ENCODE data around the gene BAMBI.
A peak's percentile ranks its signal among the peaks of the same experiment; 100 is the strongest.

BAMBI gene

GRCh38 chr10:28676968-28677887 is at the start of gene BAMBI:
TSS of gene BAMBI (plus strand) at chr10:28677521. CDS start at chr10:28677898, 377 bp downstream.
- Histone ChIP-seq H3K27me3 (ENCODE audit: insufficient read depth, insufficient read length) (no peaks in the 10 kb centered on the region), H3K9ac (ENCODE audit: insufficient read length, low read depth) (peak within 1 kb of the TSS; percentile 88)

GRCh38 chr10:28628184-28628893 is 49.0 kb upstream of the BAMBI start:
- Histone ChIP-seq H3K9me3 (ENCODE audit: insufficient read depth, low read length) (no peaks in the 10 kb centered on the region), H3K4me3 (ENCODE audit: insufficient read length, low read depth) (no peak overlapping the region), H3K9ac (ENCODE audit: insufficient read length, low read depth) (no peak overlapping the region), H3K27me3 (ENCODE audit: insufficient read depth, insufficient read length) (no peaks in the 10 kb centered on the region), H3K36me3 (ENCODE audit: insufficient read depth, insufficient read length, low read length) (no peaks in the 10 kb centered on the region), H3K4me1 (ENCODE audit: insufficient read depth, insufficient read length) (no peaks in the 10 kb centered on the region)
- DNase-seq (ENCODE audit: low read depth, low spot score): peak; percentile 86
- TF ChIP-seq ZNF274 (IDR thresholded peaks at IDR 0.05; ENCODE audit: low read depth, low read length): no peak
- TF ChIP-seq SUZ12 (IDR thresholded peaks at IDR 0.05; ENCODE audit: extremely low read depth, insufficient read depth, insufficient read length): no peak
- no peak for TF ChIP-seq YY1 (IDR thresholded peaks at IDR 0.05; ENCODE audit: insufficient read depth, insufficient read length)

More at GRCh38 chr10:28676968-28677887, at the start of gene BAMBI:
- H3K4me1 ChIP-seq (ENCODE audit: insufficient read depth, insufficient read length): peaks cover 3% of the 10 kb centered on the region
- TF ChIP-seq ZNF274 (IDR thresholded peaks at IDR 0.05; ENCODE audit: low read depth, low read length) (no peak), SUZ12 (IDR thresholded peaks at IDR 0.05; ENCODE audit: extremely low read depth, insufficient read depth, insufficient read length) (no peak), YY1 (IDR thresholded peaks at IDR 0.05; ENCODE audit: insufficient read depth, insufficient read length) (no peak)
- peak; percentile 91 for DNase-seq (ENCODE audit: low read depth, low spot score)
- no peaks in the 10 kb centered on the region for H3K9me3 ChIP-seq (ENCODE audit: insufficient read depth, low read length)
- peaks cover 46% of the 10 kb centered on the region for H3K36me3 ChIP-seq (ENCODE audit: insufficient read depth, insufficient read length, low read length)
- H3K4me3 ChIP-seq (ENCODE audit: insufficient read length, low read depth): peak within 1 kb of the TSS; percentile 88

GRCh38 chr10:28631896-28632583 is 45.3 kb upstream of the BAMBI start:
- Histone ChIP-seq H3K9me3 (ENCODE audit: insufficient read depth, low read length) (no peaks in the 10 kb centered on the region), H3K27me3 (ENCODE audit: insufficient read depth, insufficient read length) (no peaks in the 10 kb centered on the region), H3K36me3 (ENCODE audit: insufficient read depth, insufficient read length, low read length) (no peaks in the 10 kb centered on the region), H3K4me1 (ENCODE audit: insufficient read depth, insufficient read length) (no peaks in the 10 kb centered on the region), H3K9ac (ENCODE audit: insufficient read length, low read depth) (no peak overlapping the region), H3K4me3 (ENCODE audit: insufficient read length, low read depth) (no peak overlapping the region)
- DNase-seq (ENCODE audit: low read depth, low spot score): no peak
- TF ChIP-seq YY1 (IDR thresholded peaks at IDR 0.05; ENCODE audit: insufficient read depth, insufficient read length) (no peak), SUZ12 (IDR thresholded peaks at IDR 0.05; ENCODE audit: extremely low read depth, insufficient read depth, insufficient read length) (no peak), ZNF274 (IDR thresholded peaks at IDR 0.05; ENCODE audit: low read depth, low read length) (no peak)

- Histone ChIP-seq H3K4me3 (ENCODE audit: insufficient read length, low read depth) (no peak overlapping the region), H3K27me3 (ENCODE audit: insufficient read depth, insufficient read length) (no peaks in the 10 kb centered on the region), H3K4me1 (ENCODE audit: insufficient read depth, insufficient read length) (no peaks in the 10 kb centered on the region), H3K36me3 (ENCODE audit: insufficient read depth, insufficient read length, low read length) (no peaks in the 10 kb centered on the region), H3K9me3 (ENCODE audit: insufficient read depth, low read length) (no peaks in the 10 kb centered on the region), H3K9ac (ENCODE audit: insufficient read length, low read depth) (no peak overlapping the region)
- DNase-seq (ENCODE audit: low read depth, low spot score): no peak
- TF ChIP-seq ZNF274 (IDR thresholded peaks at IDR 0.05; ENCODE audit: low read depth, low read length): no peak
- TF ChIP-seq SUZ12 (IDR thresholded peaks at IDR 0.05; ENCODE audit: extremely low read depth, insufficient read depth, insufficient read length): no peak
- no peak for TF ChIP-seq YY1 (IDR thresholded peaks at IDR 0.05; ENCODE audit: insufficient read depth, insufficient read length)
These were observed 44.8 kb upstream of the BAMBI start for GRCh38 chr10:28632584-28632945.

- H3K4me3 ChIP-seq (ENCODE audit: insufficient read length, low read depth): no peak overlapping the region
- H3K9ac ChIP-seq (ENCODE audit: insufficient read length, low read depth): no peak overlapping the region
- DNase-seq (ENCODE audit: low read depth, low spot score): no peak
- no peaks in the 10 kb centered on the region for H3K4me1 ChIP-seq (ENCODE audit: insufficient read depth, insufficient read length)
- TF ChIP-seq ZNF274 (IDR thresholded peaks at IDR 0.05; ENCODE audit: low read depth, low read length) (no peak), YY1 (IDR thresholded peaks at IDR 0.05; ENCODE audit: insufficient read depth, insufficient read length) (no peak), SUZ12 (IDR thresholded peaks at IDR 0.05; ENCODE audit: extremely low read depth, insufficient read depth, insufficient read length) (no peak)
- no peaks in the 10 kb centered on the region for H3K9me3 ChIP-seq (ENCODE audit: insufficient read depth, low read length)
- no peaks in the 10 kb centered on the region for H3K36me3 ChIP-seq (ENCODE audit: insufficient read depth, insufficient read length, low read length)
- no peaks in the 10 kb centered on the region for H3K27me3 ChIP-seq (ENCODE audit: insufficient read depth, insufficient read length)
These were observed 43.6 kb upstream of the BAMBI start for GRCh38 chr10:28633750-28634149.

GRCh38 chr10:28637346-28637745 is 40.0 kb upstream of the BAMBI start:
- no peak for TF ChIP-seq YY1 (IDR thresholded peaks at IDR 0.05; ENCODE audit: insufficient read depth, insufficient read length)
- TF ChIP-seq ZNF274 (IDR thresholded peaks at IDR 0.05; ENCODE audit: low read depth, low read length): no peak
- TF ChIP-seq SUZ12 (IDR thresholded peaks at IDR 0.05; ENCODE audit: extremely low read depth, insufficient read depth, insufficient read length): no peak
- Histone ChIP-seq H3K9me3 (ENCODE audit: insufficient read depth, low read length) (no peaks in the 10 kb centered on the region), H3K4me1 (ENCODE audit: insufficient read depth, insufficient read length) (no peaks in the 10 kb centered on the region), H3K4me3 (ENCODE audit: insufficient read length, low read depth) (no peak overlapping the region), H3K36me3 (ENCODE audit: insufficient read depth, insufficient read length, low read length) (no peaks in the 10 kb centered on the region), H3K9ac (ENCODE audit: insufficient read length, low read depth) (no peak overlapping the region), H3K27me3 (ENCODE audit: insufficient read depth, insufficient read length) (no peaks in the 10 kb centered on the region)
- no peak for DNase-seq (ENCODE audit: low read depth, low spot score)

Measured in NT2/D1 (cell line).